ENCODE data around the gene KCNMB1. TPM values are rescaled to one million over a fixed set of nuclear protein-coding genes. Genes with fewer than 3 reads are reported as not detected.

Gene KCNMB1
- total and polyA plus RNA-seq, 10 of the 15 experiments (the other 5 are each of a cell fraction or from before 2014, with no cell fraction given): 1.2 to 3.6 (median 2.6) TPM

DNA sequence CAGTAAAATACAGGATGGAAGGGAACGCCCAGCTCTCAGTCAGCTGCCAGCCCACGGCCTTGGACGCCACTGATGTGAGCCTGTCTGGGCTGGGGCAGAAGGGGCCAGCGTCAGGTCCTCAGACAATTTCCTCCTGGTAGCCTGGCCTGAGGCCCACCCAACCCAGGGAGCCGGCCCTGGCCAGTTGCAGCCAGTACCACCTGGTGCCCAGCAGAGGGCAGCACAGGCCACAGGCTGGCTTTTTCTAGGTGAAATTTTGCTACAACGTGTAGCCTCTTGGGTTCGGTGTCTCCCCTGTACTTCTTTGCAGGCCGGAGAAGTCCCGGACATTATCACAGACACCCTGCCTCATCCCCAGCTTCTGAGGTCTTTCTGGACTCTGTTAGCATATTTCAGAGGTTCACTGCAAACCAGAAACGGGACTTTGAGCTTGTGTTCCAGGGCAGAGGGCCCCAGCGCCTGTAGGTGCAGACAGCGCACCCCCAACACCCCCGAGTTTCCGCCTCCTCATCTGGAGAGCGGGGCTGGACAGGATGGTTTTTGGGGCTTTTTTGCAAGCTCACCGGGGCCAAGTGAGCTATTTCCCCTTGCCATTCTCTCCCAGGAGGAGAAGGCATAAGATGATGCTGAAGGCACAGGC is 45.9 kb upstream of the KCNMB1 start (continued):
- TF ChIP-seq, protein P1, sequence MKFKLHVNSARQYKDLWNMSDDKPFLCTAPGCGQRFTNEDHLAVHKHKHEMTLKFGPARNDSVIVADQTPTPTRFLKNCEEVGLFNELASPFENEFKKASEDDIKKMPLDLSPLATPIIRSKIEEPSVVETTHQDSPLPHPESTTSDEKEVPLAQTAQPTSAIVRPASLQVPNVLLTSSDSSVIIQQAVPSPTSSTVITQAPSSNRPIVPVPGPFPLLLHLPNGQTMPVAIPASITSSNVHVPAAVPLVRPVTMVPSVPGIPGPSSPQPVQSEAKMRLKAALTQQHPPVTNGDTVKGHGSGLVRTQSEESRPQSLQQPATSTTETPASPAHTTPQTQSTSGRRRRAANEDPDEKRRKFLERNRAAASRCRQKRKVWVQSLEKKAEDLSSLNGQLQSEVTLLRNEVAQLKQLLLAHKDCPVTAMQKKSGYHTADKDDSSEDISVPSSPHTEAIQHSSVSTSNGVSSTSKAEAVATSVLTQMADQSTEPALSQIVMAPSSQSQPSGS (IDR thresholded peaks at IDR 0.05; ENCODE audit: low read length): no peak
- TF ChIP-seq POLR2A (IDR thresholded peaks at IDR 0.05; ENCODE audit: low read depth, low read length): no peak
- TF ChIP-seq, protein P2, sequence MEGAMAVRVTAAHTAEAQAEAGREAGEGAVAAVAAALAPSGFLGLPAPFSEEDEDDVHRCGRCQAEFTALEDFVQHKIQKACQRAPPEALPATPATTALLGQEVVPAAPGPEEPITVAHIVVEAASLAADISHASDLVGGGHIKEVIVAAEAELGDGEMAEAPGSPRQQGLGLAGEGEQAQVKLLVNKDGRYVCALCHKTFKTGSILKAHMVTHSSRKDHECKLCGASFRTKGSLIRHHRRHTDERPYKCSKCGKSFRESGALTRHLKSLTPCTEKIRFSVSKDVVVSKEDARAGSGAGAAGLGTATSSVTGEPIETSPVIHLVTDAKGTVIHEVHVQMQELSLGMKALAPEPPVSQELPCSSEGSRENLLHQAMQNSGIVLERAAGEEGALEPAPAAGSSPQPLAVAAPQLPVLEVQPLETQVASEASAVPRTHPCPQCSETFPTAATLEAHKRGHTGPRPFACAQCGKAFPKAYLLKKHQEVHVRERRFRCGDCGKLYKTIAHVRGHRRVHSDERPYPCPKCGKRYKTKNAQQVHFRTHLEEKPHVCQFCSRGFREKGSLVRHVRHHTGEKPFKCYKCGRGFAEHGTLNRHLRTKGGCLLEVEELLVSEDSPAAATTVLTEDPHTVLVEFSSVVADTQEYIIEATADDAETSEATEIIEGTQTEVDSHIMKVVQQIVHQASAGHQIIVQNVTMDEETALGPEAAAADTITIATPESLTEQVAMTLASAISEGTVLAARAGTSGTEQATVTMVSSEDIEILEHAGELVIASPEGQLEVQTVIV (IDR thresholded peaks at IDR 0.05; ENCODE audit: borderline replicate concordance, partially characterized antibody): no peak
- 0 out of 2 replicates have a peak, but pooled peaks have one; percentile 50 for TF ChIP-seq TCF12 (IDR thresholded peaks at IDR 0.05; ENCODE audit: low read depth, low read length)
- TF ChIP-seq, protein P3, sequence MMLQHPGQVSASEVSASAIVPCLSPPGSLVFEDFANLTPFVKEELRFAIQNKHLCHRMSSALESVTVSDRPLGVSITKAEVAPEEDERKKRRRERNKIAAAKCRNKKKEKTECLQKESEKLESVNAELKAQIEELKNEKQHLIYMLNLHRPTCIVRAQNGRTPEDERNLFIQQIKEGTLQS (IDR thresholded peaks at IDR 0.05; ENCODE audit: borderline replicate concordance, extremely low read depth, low read depth, low read length): no peak
- no peak for TF ChIP-seq CHD1 (IDR thresholded peaks at IDR 0.05; ENCODE audit: low read depth, low read length)

DNA sequence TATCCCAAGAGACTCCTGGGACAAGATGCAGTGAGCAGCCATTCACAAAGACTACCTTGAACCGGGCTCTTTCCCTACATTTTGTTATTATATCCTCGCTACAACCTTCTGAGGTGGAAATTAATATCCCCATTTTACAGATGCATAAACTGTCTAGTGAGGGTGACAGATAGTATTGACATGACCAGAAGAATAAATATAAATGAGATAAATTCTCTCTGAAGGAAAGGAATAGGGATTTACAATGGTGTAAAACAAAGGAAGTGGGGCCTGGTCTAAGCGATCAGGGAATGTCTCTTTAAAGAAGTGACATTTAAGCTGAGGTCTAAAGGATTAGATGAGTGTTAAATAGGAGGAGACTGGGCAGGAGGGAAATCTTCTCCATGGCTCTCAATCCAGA is 43.5 kb upstream of the KCNMB1 start:
- ATAC-seq (no peak), FAIRE-seq (no peak), DNase-seq (ENCODE audit: low read depth, low spot score) (no peak)
- Histone ChIP-seq H3K4me2 (ENCODE audit: control insufficient read depth, insufficient read depth) (no peak overlapping the region), H4K20me1 (ENCODE audit: control insufficient read depth, insufficient read depth) (no peaks in the 10 kb centered on the region), H3K27ac (ENCODE audit: control insufficient read depth, insufficient read depth) (no peak overlapping the region), H3K79me2 (ENCODE audit: control insufficient read depth, insufficient read depth, low read length) (no peaks in the 10 kb centered on the region), H3K36me3 (ENCODE audit: control insufficient read depth in 2 of 2, insufficient read depth in 2 of 2, low read length in 1 of 2) (no peaks in the 10 kb centered on the region), H3K27me3 (replicated peaks in 1 of 2; ENCODE audit: control insufficient read depth in 2 of 2, insufficient read depth in 2 of 2, low read length in 1 of 2) (peaks cover 0 to 2% of the 10 kb centered on the region in 2 experiments; a peak in 3 of 4 replicates), H2AFZ (ENCODE audit: control insufficient read depth, low read depth, low read length) (no peak overlapping the region), H3K4me3 (no peak overlapping the region), H3K9me3 (replicated peaks; ENCODE audit: control insufficient read depth, insufficient read depth, low read length) (no peaks in the 10 kb centered on the region), H3K9ac (ENCODE audit: control insufficient read depth, insufficient read depth, low read length) (no peak overlapping the region), H3K4me1 (ENCODE audit: control insufficient read depth, insufficient read depth, low read length) (no peaks in the 10 kb centered on the region)
- POLR2A ChIA-PET: no interaction called here
- intact Hi-C loops (cut with micrococcal nuclease; ENCODE audit: unreplicated experiment): no loop called here
- SMC1A ChIA-PET (ENCODE audit: uncharacterized antibody, unreplicated experiment): interaction anchor here (1.1 to 4.0 kb wide), 2 partner anchors 37 to 201 kb away, joined by 3 to 25 read pairs; no protein-coding TSS in a partner anchor
- no TSS peak for BruUV-seq (replicated peaks)
- CTCF ChIA-PET: interaction anchor here (0.5 to 5.0 kb wide), 7 partner anchors 10 to 252 kb away, joined by 3 to 76 read pairs (median 5); no protein-coding TSS in a partner anchor
- in situ Hi-C loops (cut with MboI): loop anchor here (5.0 kb wide), 1 partner anchor 195 kb away; no protein-coding TSS in a partner anchor
- RAD21 ChIA-PET (ENCODE audit: unreplicated experiment): interaction anchor here (1.3 kb wide), 1 partner anchor 198 kb away, joined by 3 read pairs; no protein-coding TSS in a partner anchor
- WGBS (ENCODE audit: insufficient coverage, insufficient replicate concordance, low lambda C conversion rate, missing lambda C conversion rate): 18% methylated on average over 3 of the region's 3 CpGs
- TF ChIP-seq, protein P4, sequence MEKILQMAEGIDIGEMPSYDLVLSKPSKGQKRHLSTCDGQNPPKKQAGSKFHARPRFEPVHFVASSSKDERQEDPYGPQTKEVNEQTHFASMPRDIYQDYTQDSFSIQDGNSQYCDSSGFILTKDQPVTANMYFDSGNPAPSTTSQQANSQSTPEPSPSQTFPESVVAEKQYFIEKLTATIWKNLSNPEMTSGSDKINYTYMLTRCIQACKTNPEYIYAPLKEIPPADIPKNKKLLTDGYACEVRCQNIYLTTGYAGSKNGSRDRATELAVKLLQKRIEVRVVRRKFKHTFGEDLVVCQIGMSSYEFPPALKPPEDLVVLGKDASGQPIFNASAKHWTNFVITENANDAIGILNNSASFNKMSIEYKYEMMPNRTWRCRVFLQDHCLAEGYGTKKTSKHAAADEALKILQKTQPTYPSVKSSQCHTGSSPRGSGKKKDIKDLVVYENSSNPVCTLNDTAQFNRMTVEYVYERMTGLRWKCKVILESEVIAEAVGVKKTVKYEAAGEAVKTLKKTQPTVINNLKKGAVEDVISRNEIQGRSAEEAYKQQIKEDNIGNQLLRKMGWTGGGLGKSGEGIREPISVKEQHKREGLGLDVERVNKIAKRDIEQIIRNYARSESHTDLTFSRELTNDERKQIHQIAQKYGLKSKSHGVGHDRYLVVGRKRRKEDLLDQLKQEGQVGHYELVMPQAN (conservative IDR thresholded peaks at IDR 0.05): no peak
- TF ChIP-seq, protein P5, sequence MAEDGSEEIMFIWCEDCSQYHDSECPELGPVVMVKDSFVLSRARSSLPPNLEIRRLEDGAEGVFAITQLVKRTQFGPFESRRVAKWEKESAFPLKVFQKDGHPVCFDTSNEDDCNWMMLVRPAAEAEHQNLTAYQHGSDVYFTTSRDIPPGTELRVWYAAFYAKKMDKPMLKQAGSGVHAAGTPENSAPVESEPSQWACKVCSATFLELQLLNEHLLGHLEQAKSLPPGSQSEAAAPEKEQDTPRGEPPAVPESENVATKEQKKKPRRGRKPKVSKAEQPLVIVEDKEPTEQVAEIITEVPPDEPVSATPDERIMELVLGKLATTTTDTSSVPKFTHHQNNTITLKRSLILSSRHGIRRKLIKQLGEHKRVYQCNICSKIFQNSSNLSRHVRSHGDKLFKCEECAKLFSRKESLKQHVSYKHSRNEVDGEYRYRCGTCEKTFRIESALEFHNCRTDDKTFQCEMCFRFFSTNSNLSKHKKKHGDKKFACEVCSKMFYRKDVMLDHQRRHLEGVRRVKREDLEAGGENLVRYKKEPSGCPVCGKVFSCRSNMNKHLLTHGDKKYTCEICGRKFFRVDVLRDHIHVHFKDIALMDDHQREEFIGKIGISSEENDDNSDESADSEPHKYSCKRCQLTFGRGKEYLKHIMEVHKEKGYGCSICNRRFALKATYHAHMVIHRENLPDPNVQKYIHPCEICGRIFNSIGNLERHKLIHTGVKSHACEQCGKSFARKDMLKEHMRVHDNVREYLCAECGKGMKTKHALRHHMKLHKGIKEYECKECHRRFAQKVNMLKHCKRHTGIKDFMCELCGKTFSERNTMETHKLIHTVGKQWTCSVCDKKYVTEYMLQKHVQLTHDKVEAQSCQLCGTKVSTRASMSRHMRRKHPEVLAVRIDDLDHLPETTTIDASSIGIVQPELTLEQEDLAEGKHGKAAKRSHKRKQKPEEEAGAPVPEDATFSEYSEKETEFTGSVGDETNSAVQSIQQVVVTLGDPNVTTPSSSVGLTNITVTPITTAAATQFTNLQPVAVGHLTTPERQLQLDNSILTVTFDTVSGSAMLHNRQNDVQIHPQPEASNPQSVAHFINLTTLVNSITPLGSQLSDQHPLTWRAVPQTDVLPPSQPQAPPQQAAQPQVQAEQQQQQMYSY (CRISPR knock-in tag; IDR thresholded peaks at IDR 0.05): no peak
- TF ChIP-seq RFX5 (IDR thresholded peaks at IDR 0.05; ENCODE audit: low read depth, low read length) (no peak), SUPT20H (IDR thresholded peaks at IDR 0.05; ENCODE audit: borderline replicate concordance, control insufficient read depth, low read depth, low read length) (no peak), WRNIP1 (IDR thresholded peaks at IDR 0.05; ENCODE audit: borderline replicate concordance, low read depth, low read length) (no peak)
